ENCODE results near the gene RPP25. TPM values are rescaled to one million over a fixed set of nuclear protein-coding genes. Genes with fewer than 3 reads are reported as not detected.

The RPP25 gene
- polyA plus RNA-seq, 6 donors from 2014 or later: 0.92 to 3.6 (median 2.7) TPM

DNA sequence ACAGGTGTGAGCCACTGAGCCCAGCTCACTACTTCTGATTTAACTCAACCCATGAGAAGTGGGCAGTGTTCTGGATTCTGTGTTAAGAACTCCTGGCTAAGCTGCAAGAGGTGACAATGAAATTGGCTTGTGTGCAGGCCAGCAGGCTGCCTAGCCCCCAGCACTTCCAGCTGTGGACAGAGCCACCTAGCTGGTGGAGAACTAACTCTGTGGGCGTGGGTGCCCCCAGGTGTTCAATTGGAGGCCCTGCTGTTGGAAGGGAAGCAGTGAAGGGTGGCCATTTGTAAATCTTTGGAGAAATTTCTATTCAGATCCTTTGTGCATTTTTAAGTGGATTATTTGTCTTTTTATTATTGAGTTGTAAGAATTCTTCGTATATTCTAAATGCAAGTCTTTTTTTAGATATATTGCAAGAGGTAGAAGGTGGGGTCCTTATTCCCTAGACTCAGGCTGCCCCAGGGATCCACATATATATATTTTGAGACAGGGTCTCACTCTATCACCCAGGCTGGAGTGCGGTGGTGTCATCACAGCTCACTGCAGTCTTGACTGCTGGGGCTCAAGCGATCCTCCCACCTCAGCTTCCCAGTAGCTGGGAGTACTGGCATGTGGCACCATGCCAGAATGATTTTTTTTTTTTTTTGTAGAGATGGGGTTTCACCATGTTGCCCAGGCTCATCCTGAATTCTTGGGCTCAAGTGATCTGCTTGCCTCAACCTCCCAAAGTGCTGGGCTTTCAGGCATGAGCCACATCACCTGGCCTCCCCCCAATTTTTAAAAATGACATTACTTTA is 31.6 kb upstream of the RPP25 start:
- ATAC-seq (ENCODE audit: low read depth in 2 of 2) (peak; percentile 60 to 63), DNase-seq (no peak)
- H3K4me3 Mint-ChIP-seq: no peak overlapping the region
- no peaks in the 10 kb centered on the region for H3K36me3 Mint-ChIP-seq
- H3K9me3 Mint-ChIP-seq: peaks cover 0 to 2% (median 0%) of the 10 kb centered on the region in 7 donors
- H3K27ac Mint-ChIP-seq: no peak overlapping the region
- no peaks in the 10 kb centered on the region for H3K4me1 Mint-ChIP-seq
- peaks cover 59 to 71% (median 70%) of the 10 kb centered on the region in 3 donors for H3K27me3 Mint-ChIP-seq

DNA sequence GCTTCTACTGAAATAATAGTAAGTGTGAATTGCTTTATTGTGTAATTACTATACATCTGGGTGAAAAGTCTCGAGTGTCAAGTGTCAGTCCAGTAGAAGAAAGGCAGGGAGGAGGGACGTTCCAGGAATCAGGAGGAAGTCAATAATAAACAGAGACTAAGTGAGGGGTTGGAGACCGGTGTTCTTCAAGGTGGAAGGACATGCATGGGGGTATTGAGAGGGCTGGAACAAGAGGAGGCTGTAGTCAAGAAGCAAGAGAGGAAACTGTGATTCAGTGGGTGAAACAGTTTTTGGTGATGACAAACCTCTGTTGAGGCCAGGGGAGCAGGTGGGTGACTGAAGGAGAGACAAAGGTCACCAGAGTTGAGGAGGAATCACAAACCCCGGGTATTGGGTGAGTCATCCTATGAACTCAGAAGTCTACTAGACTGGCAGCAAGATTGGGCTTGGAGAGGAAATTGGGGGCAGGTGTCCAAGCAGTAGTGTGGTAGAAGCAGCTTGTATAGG is 27.2 kb upstream of the RPP25 start:
- no peaks in the 10 kb centered on the region for H3K36me3 Mint-ChIP-seq
- H3K9me3 Mint-ChIP-seq: peaks cover 0 to 2% (median 0%) of the 10 kb centered on the region in 7 donors
- no peak for DNase-seq
- no peak overlapping the region for H3K4me3 Mint-ChIP-seq
- peaks cover 50 to 64% (median 63%) of the 10 kb centered on the region in 3 donors for H3K27me3 Mint-ChIP-seq
- no peaks in the 10 kb centered on the region for H3K4me1 Mint-ChIP-seq
- no peak for ATAC-seq (ENCODE audit: low read depth in 2 of 2)
- H3K27ac Mint-ChIP-seq: no peak overlapping the region

DNA sequence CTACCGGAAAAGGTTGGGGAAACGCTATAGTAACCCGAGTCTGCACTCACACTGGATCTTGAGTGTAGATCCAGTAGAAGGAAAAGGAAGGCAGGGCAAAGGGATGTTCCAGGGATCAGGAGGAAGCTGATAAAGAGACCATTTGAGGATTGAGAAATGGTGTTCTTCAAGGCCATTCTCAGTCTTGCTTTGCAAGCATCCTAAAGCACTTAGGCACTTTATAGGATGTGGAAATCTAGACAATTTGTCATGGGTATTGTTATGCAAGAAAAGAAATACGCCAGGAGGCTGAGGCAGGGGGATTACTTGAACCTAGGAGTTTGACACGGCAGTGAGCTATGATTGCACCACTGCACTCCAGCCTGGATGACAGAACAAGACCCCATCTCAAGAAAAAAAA is 25.6 kb upstream of the RPP25 start:
- no peak overlapping the region for H3K27ac Mint-ChIP-seq
- no peak overlapping the region for H3K4me3 Mint-ChIP-seq
- no peaks in the 10 kb centered on the region for H3K36me3 Mint-ChIP-seq
- ATAC-seq (ENCODE audit: low read depth in 2 of 2) (no peak), DNase-seq (no peak)
- H3K4me1 Mint-ChIP-seq: no peaks in the 10 kb centered on the region
- H3K27me3 Mint-ChIP-seq: peaks cover 47 to 70% (median 69%) of the 10 kb centered on the region in 3 donors
- H3K9me3 Mint-ChIP-seq: peaks cover 0 to 2% (median 0%) of the 10 kb centered on the region in 7 donors

DNA sequence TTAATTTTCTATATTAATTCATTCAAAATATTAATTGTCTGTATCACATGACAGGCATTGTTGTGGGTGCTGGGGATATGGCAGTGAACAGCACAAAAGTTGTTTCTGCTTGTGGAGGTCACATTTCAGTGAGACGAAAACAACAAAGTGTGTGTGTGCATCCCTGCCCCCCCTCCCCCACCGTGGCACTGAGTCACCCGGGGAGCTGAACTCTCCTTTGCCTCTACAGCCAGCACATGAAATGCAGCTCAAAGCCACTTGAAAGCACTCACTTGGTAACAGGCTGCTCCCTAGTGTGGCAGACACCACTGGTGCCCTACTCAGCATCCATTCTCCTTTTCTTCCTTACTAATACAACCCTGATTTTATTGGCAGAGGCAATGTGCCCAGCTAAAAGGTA is 21.9 kb upstream of the RPP25 start:
- H3K27me3 Mint-ChIP-seq: peaks cover 22 to 44% (median 34%) of the 10 kb centered on the region in 3 donors
- H3K36me3 Mint-ChIP-seq: no peaks in the 10 kb centered on the region
- H3K4me3 Mint-ChIP-seq: no peak overlapping the region
- DNase-seq (no peak), ATAC-seq (ENCODE audit: low read depth in 2 of 2) (no peak)
- no peaks in the 10 kb centered on the region for H3K9me3 Mint-ChIP-seq
- no peak overlapping the region for H3K27ac Mint-ChIP-seq
- H3K4me1 Mint-ChIP-seq: no peaks in the 10 kb centered on the region

DNA sequence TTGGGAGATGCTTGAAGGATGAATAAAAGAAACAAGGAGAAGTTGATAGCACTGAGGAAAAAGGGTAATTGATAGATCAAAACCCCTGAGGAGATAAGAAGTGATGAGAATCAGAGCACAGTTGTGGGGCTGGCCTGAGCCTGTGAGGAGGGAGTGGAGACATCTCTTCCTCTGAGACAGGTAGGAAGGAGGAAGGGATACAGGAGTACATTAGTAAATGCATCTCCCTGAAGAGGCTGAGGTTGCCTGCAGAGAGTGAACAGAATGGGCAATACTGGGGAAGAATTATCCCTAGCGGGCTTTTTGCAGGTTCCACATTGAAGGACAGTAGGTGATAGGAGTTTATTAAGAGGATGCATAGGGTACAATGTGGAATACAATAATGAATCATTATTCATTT is 21.5 kb upstream of the RPP25 start:
- Mint-ChIP-seq H3K27ac (peak overlapping the region in 1 of 6 donors; percentile 25), H3K4me3 (no peak overlapping the region), H3K9me3 (no peaks in the 10 kb centered on the region), H3K27me3 (peaks cover 22 to 42% (median 34%) of the 10 kb centered on the region in 3 donors), H3K4me1 (no peaks in the 10 kb centered on the region), H3K36me3 (no peaks in the 10 kb centered on the region)
- DNase-seq (no peak), ATAC-seq (ENCODE audit: low read depth in 2 of 2) (no peak)

DNA sequence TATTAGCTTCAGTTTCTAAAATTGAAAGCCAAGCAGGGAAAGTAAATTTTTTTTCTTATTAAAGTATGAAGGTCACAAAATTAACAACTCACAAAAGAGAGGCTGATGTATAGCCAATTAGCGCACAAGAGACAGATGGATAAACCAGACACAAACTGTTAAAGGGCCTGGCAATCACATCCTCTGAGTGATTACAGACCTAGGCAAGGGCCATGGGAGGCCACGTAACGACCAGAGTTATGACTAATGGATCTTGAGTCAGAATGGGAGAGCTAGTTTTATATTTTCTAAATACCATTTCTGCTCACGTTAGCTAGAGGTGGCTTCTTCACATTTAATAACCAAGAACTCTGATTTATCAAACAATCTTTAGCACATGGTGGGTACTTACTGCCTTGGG is 21.0 kb upstream of the RPP25 start:
- ATAC-seq (ENCODE audit: low read depth in 2 of 2) (no peak), DNase-seq (no peak)
- no peaks in the 10 kb centered on the region for H3K4me1 Mint-ChIP-seq
- no peaks in the 10 kb centered on the region for H3K36me3 Mint-ChIP-seq
- H3K27me3 Mint-ChIP-seq: peaks cover 27 to 47% (median 39%) of the 10 kb centered on the region in 3 donors
- no peaks in the 10 kb centered on the region for H3K9me3 Mint-ChIP-seq
- H3K4me3 Mint-ChIP-seq: no peak overlapping the region
- no peak overlapping the region for H3K27ac Mint-ChIP-seq

DNA sequence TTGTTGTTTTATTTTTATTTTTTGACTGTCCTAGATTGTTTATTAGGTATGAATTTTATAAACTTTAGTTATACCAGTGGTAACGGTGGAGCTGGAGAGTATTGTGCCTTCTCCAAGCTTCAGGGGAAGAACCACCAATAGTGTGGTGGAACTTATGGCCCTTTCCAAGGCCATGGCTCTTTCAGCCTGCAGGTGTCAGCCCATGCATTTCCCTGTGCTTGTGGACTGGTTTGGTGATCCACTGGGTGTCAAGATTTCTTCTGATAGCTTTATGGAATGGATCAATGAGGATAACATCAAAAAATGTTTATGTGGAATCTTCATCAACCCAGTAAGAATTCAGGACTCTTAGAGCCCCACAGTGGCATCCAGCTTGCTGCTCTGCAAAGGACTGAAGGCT is 19.6 kb upstream of the RPP25 start:
- Mint-ChIP-seq H3K4me3 (no peak overlapping the region), H3K4me1 (no peaks in the 10 kb centered on the region), H3K27ac (no peak overlapping the region), H3K36me3 (no peaks in the 10 kb centered on the region), H3K9me3 (no peaks in the 10 kb centered on the region), H3K27me3 (peaks cover 24 to 42% (median 32%) of the 10 kb centered on the region in 3 donors)
- DNase-seq (no peak), ATAC-seq (ENCODE audit: low read depth in 2 of 2) (no peak)

DNA sequence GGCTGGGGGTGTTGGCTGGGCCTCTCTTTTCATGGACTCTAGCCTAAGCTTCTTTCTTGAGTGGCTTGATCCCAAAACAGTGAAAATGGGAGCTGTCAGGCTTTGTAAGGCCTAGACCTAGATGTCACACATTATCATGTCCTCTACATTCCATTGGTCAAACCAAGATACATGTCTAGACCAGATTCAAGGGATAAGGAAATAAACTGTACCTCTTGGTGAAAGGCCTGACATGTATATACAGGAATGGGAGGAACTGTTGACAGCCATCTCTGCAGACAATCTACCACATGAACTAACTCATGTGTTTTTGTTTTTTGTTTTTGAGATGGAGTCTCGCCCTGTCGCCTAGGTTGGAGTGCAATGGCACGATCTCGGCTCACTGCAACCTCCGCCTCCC is 11.1 kb upstream of the RPP25 start:
- DNase-seq (no peak), ATAC-seq (ENCODE audit: low read depth in 2 of 2) (no peak)
- no peak overlapping the region for H3K4me3 Mint-ChIP-seq
- no peak overlapping the region for H3K27ac Mint-ChIP-seq
- H3K9me3 Mint-ChIP-seq: no peaks in the 10 kb centered on the region
- no peaks in the 10 kb centered on the region for H3K4me1 Mint-ChIP-seq
- no peaks in the 10 kb centered on the region for H3K36me3 Mint-ChIP-seq
- peaks cover 13 to 25% (median 22%) of the 10 kb centered on the region in 3 donors for H3K27me3 Mint-ChIP-seq

DNA sequence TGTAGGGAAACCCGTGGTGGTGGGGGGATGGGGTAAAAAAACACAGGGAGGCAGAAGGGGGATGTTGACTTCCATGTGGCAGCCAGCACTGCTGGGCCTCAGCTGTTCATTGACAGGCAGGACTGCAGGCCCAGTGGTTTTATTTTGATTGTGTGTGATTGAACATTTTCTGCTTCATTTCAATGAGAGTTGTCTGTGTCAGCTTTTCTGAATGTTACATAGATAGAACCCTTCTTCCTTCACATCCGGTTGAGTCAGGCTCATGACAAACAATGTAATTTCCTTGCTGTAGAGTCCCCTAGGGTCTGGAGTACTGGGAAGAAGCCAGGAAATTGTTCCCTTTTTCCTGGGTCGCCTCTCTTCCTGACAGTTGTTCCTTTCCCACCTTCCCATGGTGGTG is 8.2 kb upstream of the RPP25 start:
- no peak for ATAC-seq (ENCODE audit: low read depth in 2 of 2)
- DNase-seq: no peak
- H3K27ac Mint-ChIP-seq: no peak overlapping the region
- H3K4me1 Mint-ChIP-seq: peaks cover 0 to under 1% (median 0%) of the 10 kb centered on the region in 3 donors
- H3K4me3 Mint-ChIP-seq: no peak overlapping the region
- H3K27me3 Mint-ChIP-seq: peaks cover 35 to 52% (median 45%) of the 10 kb centered on the region in 3 donors
- no peaks in the 10 kb centered on the region for H3K9me3 Mint-ChIP-seq
- no peaks in the 10 kb centered on the region for H3K36me3 Mint-ChIP-seq

DNA sequence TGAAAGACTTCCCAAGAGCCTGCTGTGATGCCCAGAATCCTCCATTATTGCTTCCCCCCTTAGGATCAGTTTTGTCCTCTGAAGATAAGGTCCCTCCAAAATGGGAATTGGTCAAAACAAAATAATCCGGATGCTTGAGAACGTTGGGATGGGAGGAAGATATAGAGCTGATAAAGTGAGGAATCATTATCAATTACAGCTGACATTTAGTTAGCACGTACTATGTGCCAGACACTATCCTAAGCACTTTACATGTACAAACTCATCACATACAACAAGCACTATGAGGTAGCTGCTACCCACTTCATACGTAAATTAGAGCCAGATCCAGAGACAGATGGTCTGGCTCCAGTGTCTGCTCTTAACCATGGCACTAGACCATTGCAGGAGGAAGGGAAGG is 6.6 kb upstream of the RPP25 start:
- Mint-ChIP-seq H3K27me3 (peaks cover 51 to 67% (median 57%) of the 10 kb centered on the region in 3 donors), H3K36me3 (no peaks in the 10 kb centered on the region), H3K4me1 (peaks cover 12 to 16% (median 15%) of the 10 kb centered on the region in 3 donors), H3K9me3 (no peaks in the 10 kb centered on the region), H3K27ac (no peak overlapping the region), H3K4me3 (no peak overlapping the region)
- no peak for ATAC-seq (ENCODE audit: low read depth in 2 of 2)
- no peak for DNase-seq

DNA sequence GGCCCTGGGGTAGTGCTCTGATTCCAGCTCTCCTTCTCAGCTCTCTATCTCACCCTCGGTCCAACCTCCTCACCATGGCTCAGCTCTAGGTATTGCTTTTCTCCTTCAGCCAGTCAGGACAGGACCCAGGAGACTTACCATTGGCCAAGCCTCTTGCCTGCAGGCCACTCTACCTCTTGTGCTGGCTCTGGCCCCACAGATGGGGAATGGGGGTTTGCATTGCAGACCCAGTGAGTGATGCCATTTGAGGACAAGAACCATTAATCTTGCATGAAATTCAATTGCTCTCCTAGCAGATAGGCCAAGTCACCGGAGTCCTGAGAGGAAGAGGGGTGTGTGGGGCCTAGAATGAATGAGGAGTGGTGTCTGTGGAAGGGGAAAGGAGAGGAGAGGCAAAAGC is 6.1 kb upstream of the RPP25 start:
- Mint-ChIP-seq H3K4me1 (peaks cover 16 to 21% (median 20%) of the 10 kb centered on the region in 3 donors), H3K36me3 (no peaks in the 10 kb centered on the region), H3K4me3 (no peak overlapping the region), H3K27ac (no peak overlapping the region), H3K27me3 (peaks cover 56 to 73% (median 57%) of the 10 kb centered on the region in 3 donors), H3K9me3 (no peaks in the 10 kb centered on the region)
- DNase-seq: no peak
- no peak for ATAC-seq (ENCODE audit: low read depth in 2 of 2)

DNA sequence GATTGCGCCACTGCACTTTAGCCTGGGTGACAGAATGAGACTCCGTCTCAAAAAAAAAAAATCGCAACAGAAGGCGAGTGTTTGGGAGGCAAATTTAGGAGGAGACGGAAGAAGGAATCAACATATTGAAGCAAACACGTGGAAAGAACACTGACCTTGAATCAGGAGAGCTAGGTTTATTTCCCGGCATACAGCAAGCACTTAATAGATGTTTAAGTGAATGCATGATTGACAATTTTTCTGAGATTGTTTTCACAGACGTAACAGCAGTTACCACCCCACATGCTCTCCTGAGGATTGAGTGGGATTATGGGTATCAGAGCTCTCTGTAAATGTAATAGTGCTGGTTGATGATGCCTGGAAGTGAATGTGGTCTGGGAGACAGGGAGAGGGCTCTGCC is 5.6 kb upstream of the RPP25 start:
- H3K27ac Mint-ChIP-seq: no peak overlapping the region
- no peak overlapping the region for H3K4me3 Mint-ChIP-seq
- DNase-seq (no peak), ATAC-seq (ENCODE audit: low read depth in 2 of 2) (no peak)
- no peaks in the 10 kb centered on the region for H3K36me3 Mint-ChIP-seq
- peaks cover 16 to 25% (median 24%) of the 10 kb centered on the region in 3 donors for H3K4me1 Mint-ChIP-seq
- peaks cover 57 to 77% (median 60%) of the 10 kb centered on the region in 3 donors for H3K27me3 Mint-ChIP-seq
- H3K9me3 Mint-ChIP-seq: no peaks in the 10 kb centered on the region

DNA sequence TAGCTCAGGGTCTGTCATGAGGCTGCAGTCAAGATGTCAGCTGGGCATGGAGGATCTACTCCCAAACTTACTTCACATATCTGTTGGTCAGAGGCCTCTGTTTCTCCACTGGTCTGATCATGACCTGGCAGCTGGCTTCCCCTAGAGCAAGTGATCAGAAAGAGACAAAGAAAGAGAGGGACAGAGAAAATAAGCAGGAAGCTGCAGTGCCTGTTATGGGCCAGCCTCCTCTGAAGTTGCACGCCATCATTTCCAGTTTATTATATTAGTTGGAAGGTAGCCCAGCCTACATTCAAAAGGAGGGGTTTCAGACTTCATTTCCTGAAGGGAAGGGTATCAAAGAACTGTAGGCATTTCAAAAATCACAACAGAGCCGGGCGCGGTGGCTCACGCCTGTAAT is 5.0 kb upstream of the RPP25 start:
- Mint-ChIP-seq H3K9me3 (no peaks in the 10 kb centered on the region), H3K4me3 (no peak overlapping the region), H3K27me3 (peaks cover 57 to 79% (median 60%) of the 10 kb centered on the region in 3 donors), H3K36me3 (no peaks in the 10 kb centered on the region), H3K27ac (no peak overlapping the region), H3K4me1 (peaks cover 16 to 30% (median 27%) of the 10 kb centered on the region in 3 donors)
- DNase-seq (no peak), ATAC-seq (ENCODE audit: low read depth in 2 of 2) (no peak)

DNA sequence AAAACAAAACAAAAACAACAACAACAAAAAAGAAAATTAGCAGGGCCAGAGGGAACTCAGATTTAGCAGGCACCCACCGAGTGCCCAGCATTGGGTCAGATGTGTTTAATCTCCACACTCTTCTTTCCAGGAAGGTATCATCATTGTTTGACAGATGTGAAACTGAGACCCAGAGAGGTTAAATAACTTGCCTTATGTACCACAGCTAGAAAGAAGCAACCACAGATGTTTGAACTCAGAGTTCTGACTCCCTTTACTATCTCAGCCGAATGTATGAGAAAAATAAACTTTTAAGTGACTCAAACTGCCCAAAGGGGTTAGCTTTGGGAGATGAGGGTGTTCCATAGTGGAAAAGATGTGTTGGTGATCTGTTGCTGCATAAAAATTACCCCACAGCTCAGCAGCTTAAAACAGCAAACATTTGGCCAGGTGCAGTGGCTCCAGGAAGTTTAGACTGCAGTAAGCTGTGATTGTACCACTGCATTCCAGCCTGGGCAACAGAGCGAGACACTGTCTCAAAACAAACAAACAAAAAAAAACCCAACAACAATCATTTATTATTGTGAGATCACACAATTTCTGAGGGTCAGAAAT is 4.5 kb upstream of the RPP25 start:
- peaks cover 57 to 79% (median 60%) of the 10 kb centered on the region in 3 donors for H3K27me3 Mint-ChIP-seq
- H3K27ac Mint-ChIP-seq: no peak overlapping the region
- no peak for ATAC-seq (ENCODE audit: low read depth in 2 of 2)
- H3K9me3 Mint-ChIP-seq: no peaks in the 10 kb centered on the region
- no peak overlapping the region for H3K4me3 Mint-ChIP-seq
- H3K36me3 Mint-ChIP-seq: no peaks in the 10 kb centered on the region
- H3K4me1 Mint-ChIP-seq: peaks cover 16 to 30% (median 27%) of the 10 kb centered on the region in 3 donors
- no peak for DNase-seq

Measured in naive B cell (primary cell).